Trophoblast cell (in vitro differentiated cells and primary cell): ENCODE measurements around the gene SNX33.
A peak's percentile ranks its signal among the peaks of the same experiment; 100 is the strongest.

ENCODE experiments used
- DNase-seq, 2 donors: peaks; one replicate each; pipeline ENCODE4 v3.0.0-alpha.2; 2016
- H2AFZ ChIP-seq: 2 replicates; pipeline ENCODE4 v1.6.1; 2013; ENCODE audit warnings: low read length, moderate library complexity, mild to moderate bottlenecking; ENCODE audit not compliant: insufficient read depth, poor library complexity
- H2AK5ac ChIP-seq: 2 replicates; pipeline ENCODE4 v1.6.1; 2013; ENCODE audit warnings: mild to moderate bottlenecking, low read length
- H2BK120ac ChIP-seq: 2 replicates; pipeline ENCODE4 v1.6.1; 2013; ENCODE audit warnings: low read length, mild to moderate bottlenecking, moderate library complexity; ENCODE audit not compliant: insufficient read depth, poor library complexity
- H2BK12ac ChIP-seq: 2 replicates; pipeline ENCODE4 v1.6.1; 2013; ENCODE audit warnings: mild to moderate bottlenecking, low read length, moderate library complexity
- H2BK5ac ChIP-seq: 2 replicates; pipeline ENCODE4 v1.6.1; 2013; ENCODE audit warnings: low read length, low read depth, moderate library complexity, mild to moderate bottlenecking; ENCODE audit not compliant: poor library complexity
- H3K14ac ChIP-seq: 2 replicates; pipeline ENCODE4 v1.6.1; 2013; ENCODE audit warnings: mild to moderate bottlenecking, low read length
- H3K18ac ChIP-seq: 2 replicates; pipeline ENCODE4 v1.6.1; 2013; ENCODE audit warnings: mild to moderate bottlenecking, low read length
- H3K23ac ChIP-seq: 2 replicates; pipeline ENCODE4 v1.6.1; 2013; ENCODE audit warnings: low read length
- H3K27ac ChIP-seq: 2 replicates; pipeline ENCODE4 v1.5.1; 2013; ENCODE audit warnings: low read depth, mild to moderate bottlenecking, inconsistent platforms, low read length, moderate library complexity
- H3K27me3 ChIP-seq: 2 replicates; pipeline ENCODE4 v1.6.1; 2013; ENCODE audit warnings: inconsistent platforms, mild to moderate bottlenecking, low read length, moderate library complexity; ENCODE audit not compliant: insufficient read depth
- H3K36me3 ChIP-seq, 2 experiments: 1 replicate in 1 of 2; 2 replicates in 1 of 2; pipeline ENCODE4 v1.6.1; 2013; ENCODE audit warnings: low read length in 2 of 2, mild to moderate bottlenecking in 2 of 2, moderate library complexity in 1 of 2; ENCODE audit not compliant: insufficient read depth in 2 of 2, control insufficient read depth in 1 of 2
- H3K4ac ChIP-seq: 2 replicates; pipeline ENCODE4 v1.6.1; 2013; ENCODE audit warnings: low read depth, mild to moderate bottlenecking, low read length, moderate library complexity
- H3K4me1 ChIP-seq, 2 experiments: 1 replicate in 1 of 2; 2 replicates in 1 of 2; pipeline ENCODE4 v1.6.1; 2013; ENCODE audit warnings: low read length in 2 of 2, mild to moderate bottlenecking in 2 of 2, moderate library complexity in 1 of 2; ENCODE audit not compliant: insufficient read depth in 2 of 2, control insufficient read depth in 1 of 2
- H3K4me2 ChIP-seq: 2 replicates; pipeline ENCODE4 v1.6.1; 2013; ENCODE audit warnings: inconsistent platforms, mild to moderate bottlenecking, low read length, moderate library complexity
- H3K4me3 ChIP-seq: 2 replicates; pipeline ENCODE4 v1.5.1; 2013; ENCODE audit warnings: mild to moderate bottlenecking, low read depth, low read length, inconsistent platforms
- H3K79me1 ChIP-seq: one replicate; pipeline ENCODE4 v1.6.1; 2013; ENCODE audit warnings: low read length
- H3K79me2 ChIP-seq: 2 replicates; pipeline ENCODE4 v1.6.1; 2013; ENCODE audit warnings: low read length, mild to moderate bottlenecking; ENCODE audit not compliant: control insufficient read depth, insufficient read depth, poor library complexity
- H3K9ac ChIP-seq: 2 replicates; pipeline ENCODE4 v1.6.1; 2013; ENCODE audit warnings: mild to moderate bottlenecking, low read length
- H3K9me3 ChIP-seq: 2 replicates; pipeline ENCODE4 v1.6.1; 2013; ENCODE audit warnings: low read depth, mild to moderate bottlenecking, control low read depth, inconsistent platforms, low read length; ENCODE audit not compliant: insufficient read depth
- H4K12ac ChIP-seq: 2 replicates; pipeline ENCODE4 v1.6.1; 2013; ENCODE audit warnings: low read depth, mild to moderate bottlenecking, low read length, moderate library complexity
- H4K8ac ChIP-seq: 2 replicates; pipeline ENCODE4 v1.6.1; 2013; ENCODE audit warnings: low read depth, mild to moderate bottlenecking, low read length, moderate library complexity
- H4K91ac ChIP-seq: one replicate; pipeline ENCODE4 v1.6.1; 2013; ENCODE audit warnings: low read depth, mild to moderate bottlenecking, low read length, moderate library complexity
- WGBS: extraction: QIAGEN DNeasy Blood & Tissue Kit; methylation state at CpG from one replicate; pipeline ENCODE4 v1.1.7; 2013; ENCODE audit warnings: missing lambda C conversion rate; ENCODE audit not compliant: insufficient read length, insufficient coverage; ENCODE audit errors: extremely low coverage; 5-methylcytosine and 5-hydroxymethylcytosine counted together

The SNX33 gene

DNA sequence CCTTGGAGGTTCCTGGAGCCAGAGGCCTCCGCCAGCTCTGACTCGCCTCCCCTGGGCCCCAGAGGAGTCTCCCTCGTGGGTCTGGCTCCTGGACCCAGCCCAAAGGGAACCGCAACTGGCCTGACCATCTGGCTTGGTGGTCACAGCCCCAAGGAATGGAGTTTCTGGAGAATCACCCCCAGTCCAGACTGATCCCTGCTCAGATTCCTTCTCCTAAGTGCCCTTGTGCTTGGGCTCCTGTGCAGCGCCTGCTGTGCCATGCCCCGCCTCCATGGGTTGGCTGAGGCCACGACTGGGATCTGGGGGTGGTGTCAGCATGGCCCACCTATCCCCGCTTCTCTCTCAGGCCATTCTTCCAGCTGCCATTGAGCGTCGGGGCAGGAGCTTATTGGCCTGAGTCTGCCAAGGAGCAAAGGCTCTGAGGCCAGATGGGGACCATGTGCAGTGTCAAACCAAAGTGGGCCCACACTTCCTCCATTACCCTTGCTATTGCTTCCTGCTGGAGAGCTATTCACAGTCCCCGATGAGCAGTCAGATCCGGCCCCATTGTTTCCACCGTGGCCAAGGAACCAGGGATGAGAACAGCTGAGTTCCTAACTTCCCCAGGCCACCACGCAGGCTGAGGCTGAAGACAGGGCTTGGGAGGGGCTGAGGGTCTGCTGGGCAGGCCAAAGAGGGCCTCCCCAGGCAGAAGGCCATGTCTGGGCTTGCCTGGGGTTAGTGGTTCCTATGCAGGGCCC lies 46.0 kb downstream of the SNX33 start:
- no peak overlapping the region for H2AFZ ChIP-seq
- no peak overlapping the region for H3K4me2 ChIP-seq
- no peak overlapping the region for H3K4me3 ChIP-seq
- H3K27me3 ChIP-seq = no peaks in the 10 kb centered on the region
- DNase-seq = no peak
- H3K14ac ChIP-seq = peak overlapping the region; percentile 24
- peak overlapping the region; percentile 27 for H2BK120ac ChIP-seq
- no peak overlapping the region for H3K4ac ChIP-seq
- H2BK12ac ChIP-seq = peak overlapping the region; percentile 72
- H3K79me2 ChIP-seq = peaks cover 3% of the 10 kb centered on the region
- peaks cover 26 to 33% of the 10 kb centered on the region in 2 experiments for H3K4me1 ChIP-seq
- H4K8ac ChIP-seq = peak overlapping the region; percentile 37
- H3K9ac ChIP-seq = no peak overlapping the region
- no peak overlapping the region for H2BK5ac ChIP-seq
- no peak overlapping the region for H3K23ac ChIP-seq
- no peaks in the 10 kb centered on the region for H3K36me3 ChIP-seq
- peak overlapping the region; percentile 53 for H4K91ac ChIP-seq
- H3K27ac ChIP-seq = no peak overlapping the region
- WGBS = no CpG with 5 or more reads among the region's 14 CpGs
- no peak overlapping the region for H4K12ac ChIP-seq
- peak overlapping the region; percentile 55 for H3K18ac ChIP-seq
- peak overlapping the region; percentile 14 for H2AK5ac ChIP-seq
- H3K79me1 ChIP-seq = peaks cover 16% of the 10 kb centered on the region
- H3K9me3 ChIP-seq = no peaks in the 10 kb centered on the region

DNA sequence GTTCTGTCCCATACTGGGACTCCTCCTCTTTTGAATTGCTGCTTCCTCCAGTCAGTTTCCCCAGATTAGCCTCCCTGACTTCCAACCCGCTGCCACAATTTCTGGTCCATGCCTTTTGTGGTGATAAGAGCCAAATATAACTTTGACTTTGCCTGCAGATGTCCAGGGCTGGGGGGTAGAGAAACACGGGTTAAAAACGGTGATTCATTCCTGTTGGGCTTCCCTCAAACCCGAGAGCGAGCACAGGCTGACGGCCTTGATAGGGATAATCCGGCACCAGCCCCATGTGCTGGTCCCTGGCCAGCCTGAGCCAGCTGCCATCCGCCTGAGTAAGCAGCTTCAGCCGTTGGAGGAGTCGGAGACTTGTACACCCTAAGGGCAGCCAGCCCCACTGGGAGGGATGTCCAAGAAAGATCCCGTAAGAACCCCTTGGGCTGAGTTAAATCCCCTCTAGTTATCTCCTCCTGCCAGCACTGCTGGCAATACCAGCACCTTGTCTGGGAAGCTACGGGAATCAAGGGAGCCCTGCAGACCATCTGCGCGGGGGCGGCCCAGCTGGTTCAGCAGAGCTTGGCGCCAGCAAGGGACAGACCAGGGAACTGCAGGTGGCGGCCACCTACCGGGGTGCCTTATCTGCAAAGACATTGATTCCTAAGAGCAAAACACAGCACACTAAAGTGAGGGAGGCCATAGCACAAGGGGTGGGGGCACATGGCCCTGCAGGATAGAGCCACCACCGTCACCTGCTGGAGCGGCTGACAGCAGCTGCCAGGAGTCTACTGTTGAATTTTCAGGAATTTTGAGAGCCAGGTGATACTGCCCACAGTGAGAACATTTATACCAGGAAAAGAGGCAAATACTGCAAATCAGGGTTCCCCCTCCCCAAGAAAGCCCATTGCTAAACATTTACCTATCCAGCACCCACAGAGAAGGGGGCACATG lies 46.8 kb downstream of the SNX33 start:
- Histone ChIP-seq H3K4me2 (no peak overlapping the region), H3K4me1 (peaks cover 26 to 33% of the 10 kb centered on the region in 2 experiments), H3K14ac (peak overlapping the region; percentile 24), H4K12ac (no peak overlapping the region), H3K4ac (no peak overlapping the region), H3K79me2 (peaks cover 3% of the 10 kb centered on the region), H4K8ac (no peak overlapping the region), H3K27me3 (no peaks in the 10 kb centered on the region), H2AFZ (peak overlapping the region; percentile 14), H2AK5ac (no peak overlapping the region), H3K79me1 (peaks cover 16% of the 10 kb centered on the region), H3K9me3 (no peaks in the 10 kb centered on the region), H2BK120ac (peak overlapping the region; percentile 27), H4K91ac (peak overlapping the region; percentile 53), H3K18ac (peak overlapping the region; percentile 55), H2BK12ac (no peak overlapping the region), H3K4me3 (no peak overlapping the region), H3K27ac (no peak overlapping the region), H2BK5ac (no peak overlapping the region), H3K9ac (no peak overlapping the region), H3K36me3 (no peaks in the 10 kb centered on the region), H3K23ac (no peak overlapping the region)
- DNase-seq = peak; percentile 66 to 70
- no CpG with 5 or more reads among the region's 20 CpGs for WGBS

DNA sequence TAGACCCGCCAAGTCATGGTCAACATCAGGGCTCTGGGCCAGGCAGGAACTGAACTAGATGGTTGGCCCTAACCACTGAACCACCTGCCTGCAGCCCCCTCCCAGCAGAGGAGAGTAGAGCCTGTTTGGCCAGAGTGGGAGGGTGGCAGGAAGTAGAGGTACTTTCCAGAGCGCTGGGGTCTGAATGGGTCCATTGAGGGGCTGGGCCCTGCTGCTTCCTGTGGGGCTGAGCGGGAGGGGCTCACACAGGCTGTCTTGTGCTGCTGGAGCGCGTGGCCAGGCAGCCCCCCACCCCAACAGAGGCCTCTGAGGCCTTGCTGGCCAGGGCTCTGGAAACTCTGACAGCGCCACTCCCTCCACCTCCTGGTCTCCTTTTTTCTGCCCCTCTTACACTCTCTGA lies 47.5 kb downstream of the SNX33 start:
- no peaks in the 10 kb centered on the region for H3K9me3 ChIP-seq
- peak overlapping the region; percentile 18 for H4K91ac ChIP-seq
- no peaks in the 10 kb centered on the region for H3K27me3 ChIP-seq
- no peak overlapping the region for H2BK120ac ChIP-seq
- H4K12ac ChIP-seq = no peak overlapping the region
- no peak overlapping the region for H3K4me2 ChIP-seq
- H3K9ac ChIP-seq = no peak overlapping the region
- no peak overlapping the region for H3K14ac ChIP-seq
- no peak for DNase-seq
- no peak overlapping the region for H2AFZ ChIP-seq
- H3K4ac ChIP-seq = no peak overlapping the region
- no peaks in the 10 kb centered on the region for H3K36me3 ChIP-seq
- no peak overlapping the region for H3K27ac ChIP-seq
- no peak overlapping the region for H2AK5ac ChIP-seq
- peaks cover 26 to 33% of the 10 kb centered on the region in 2 experiments for H3K4me1 ChIP-seq
- peaks cover 3% of the 10 kb centered on the region for H3K79me2 ChIP-seq
- WGBS = no CpG with 5 or more reads among the region's 6 CpGs
- H3K23ac ChIP-seq = no peak overlapping the region
- H4K8ac ChIP-seq = peak overlapping the region; percentile 19
- H3K18ac ChIP-seq = no peak overlapping the region
- H2BK12ac ChIP-seq = no peak overlapping the region
- H3K79me1 ChIP-seq = peaks cover 16% of the 10 kb centered on the region
- no peak overlapping the region for H2BK5ac ChIP-seq
- no peak overlapping the region for H3K4me3 ChIP-seq

DNA sequence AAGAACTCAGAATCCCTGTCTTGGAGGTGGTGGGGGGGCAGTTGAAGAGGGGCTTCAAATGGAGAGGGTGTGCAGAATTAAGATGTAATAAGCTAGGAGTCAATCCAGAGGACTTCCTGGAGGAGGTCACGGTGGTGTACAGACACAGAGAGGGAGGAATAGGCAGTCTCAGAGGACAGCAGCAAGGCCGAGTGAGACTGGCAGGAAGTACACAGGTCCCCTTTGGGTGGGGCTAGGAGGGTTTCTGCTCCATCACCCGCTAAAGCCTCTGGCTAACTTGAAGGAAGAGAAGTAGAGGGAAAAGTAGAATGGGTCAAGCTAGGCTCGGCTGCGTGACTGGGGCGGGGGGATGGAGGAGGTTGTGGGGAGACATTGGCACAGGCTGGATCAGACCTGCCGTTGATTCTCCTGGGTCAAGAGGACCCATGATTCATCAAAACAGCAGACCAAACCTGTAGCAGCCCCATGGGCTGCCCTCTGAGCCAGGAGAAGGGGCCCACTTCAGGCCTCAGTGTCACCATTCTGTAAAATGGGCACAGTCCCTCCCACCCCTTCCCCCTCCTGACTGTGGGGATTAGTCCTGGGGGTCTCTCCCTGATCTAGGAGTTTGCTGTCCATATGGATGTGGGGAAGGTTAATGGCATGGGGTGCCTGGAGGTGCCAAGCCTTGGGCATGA lies 48.1 kb downstream of the SNX33 start:
- Histone ChIP-seq H3K36me3 (no peaks in the 10 kb centered on the region), H3K79me1 (peaks cover 16% of the 10 kb centered on the region), H3K9ac (no peak overlapping the region), H3K18ac (no peak overlapping the region), H4K8ac (peak overlapping the region; percentile 19), H3K4me2 (no peak overlapping the region), H3K23ac (no peak overlapping the region), H2AFZ (no peak overlapping the region), H2BK12ac (peak overlapping the region; percentile 45), H2BK120ac (peak overlapping the region; percentile 19), H4K91ac (peak overlapping the region; percentile 63), H3K27ac (no peak overlapping the region), H3K9me3 (no peaks in the 10 kb centered on the region), H3K79me2 (peaks cover 3% of the 10 kb centered on the region), H4K12ac (no peak overlapping the region), H3K14ac (no peak overlapping the region), H3K27me3 (no peaks in the 10 kb centered on the region), H3K4me3 (no peak overlapping the region), H3K4me1 (peaks cover 26 to 33% of the 10 kb centered on the region in 2 experiments), H3K4ac (no peak overlapping the region), H2AK5ac (peak overlapping the region; percentile 25), H2BK5ac (no peak overlapping the region)
- no CpG with 5 or more reads among the region's 7 CpGs for WGBS
- DNase-seq = no peak
